Right atrium auricular region (tissue), 2 donors: Measurements from ENCODE around the gene SDHAF2. TPM values are rescaled to one million over a fixed set of nuclear protein-coding genes. Genes with fewer than 3 reads are reported as not detected.

ENCODE experiments used
- DNase-seq: peaks from one replicate; pipeline ENCODE4 v3.0.0-alpha.2; 2019; ENCODE audit warnings: low spot score
- H3K27ac ChIP-seq, 2 donors: fragments of 200-600 bp; sonication (generic); 1 replicate in 1 of 2; 2 replicates in 1 of 2; pipeline ENCODE4 v1.5.1; 2016 to 2019
- H3K27me3 ChIP-seq, 2 donors: fragments of 200-600 bp; sonication (generic); one replicate each; pipeline versions ENCODE4 v1.5.1 to v1.6.0; 2017 to 2019
- H3K36me3 ChIP-seq: fragments of 200-600 bp; sonication (generic); one replicate; pipeline ENCODE4 v1.5.1; 2016
- H3K4me1 ChIP-seq, 2 donors: fragments of 200-600 bp; sonication (generic); one replicate each; pipeline versions ENCODE4 v1.5.1 to v1.6.0; 2017 to 2019
- H3K4me3 ChIP-seq, 2 donors: fragments of 200-600 bp; sonication (generic); 1 replicate in 1 of 2; 2 replicates in 1 of 2; pipeline ENCODE4 v1.5.1; 2017 to 2019; ENCODE audit warnings: mild to moderate bottlenecking in 1 of 2, moderate library complexity in 1 of 2
- H3K9me3 ChIP-seq, 2 donors: fragments of 200-600 bp; sonication (generic); one replicate each; pipeline ENCODE4 v1.5.1; 2019
- CTCF ChIP-seq, 2 donors: fragments of 200-600 bp; sonication (generic); IDR thresholded peaks; one replicate each; pipeline ENCODE4 v1.5.1; 2019; ENCODE audit warnings: antibody characterized with exemption in 2 of 2
- total RNA-seq, 2 donors: library from RNA; depleted of rRNA; stranded (reverse); fragments of >200 nt; gene quantifications; one replicate each; pipeline ENCODE4 v1.1.0, GENCODE V29; 2016

SDHAF2 gene
- total RNA-seq, 2 donors from 2014 or later, result 44.1 to 50.7 TPM

- Histone ChIP-seq H3K27ac (peak overlapping the region; percentile 20 to 51), H3K27me3 (no peaks in the 10 kb centered on the region), H3K4me3 (no peak overlapping the region), H3K4me1 (peaks cover 0 to 18% of the 10 kb centered on the region in 2 donors), H3K9me3 (no peaks in the 10 kb centered on the region), H3K36me3 (no peaks in the 10 kb centered on the region)
- no peak for DNase-seq
- TF ChIP-seq CTCF (IDR thresholded peaks at IDR 0.05), result no peak
Observed at GRCh38 chr11:61488651-61489291, 58.8 kb downstream of the SDHAF2 start.

GRCh38 chr11:61489833-61490721, 60.2 kb downstream of the SDHAF2 start:
- Histone ChIP-seq H3K27me3 (no peaks in the 10 kb centered on the region), H3K4me1 (peaks cover 0 to 18% of the 10 kb centered on the region in 2 donors), H3K36me3 (no peaks in the 10 kb centered on the region), H3K4me3 (no peak overlapping the region), H3K9me3 (no peaks in the 10 kb centered on the region), H3K27ac (peak overlapping the region; percentile 20 to 51)
- DNase-seq, result no peak
- no peak for TF ChIP-seq CTCF (IDR thresholded peaks at IDR 0.05)

- no peaks in the 10 kb centered on the region for H3K27me3 ChIP-seq
- TF ChIP-seq CTCF (IDR thresholded peaks at IDR 0.05), result no peak
Observed at GRCh38 chr11:61491736-61492395, 61.9 kb downstream of the SDHAF2 start.

GRCh38 chr11:61494381-61494961, 64.5 kb downstream of the SDHAF2 start:
- no peak for DNase-seq
- H3K9me3 ChIP-seq, result no peaks in the 10 kb centered on the region
- H3K36me3 ChIP-seq, result no peaks in the 10 kb centered on the region
- no peaks in the 10 kb centered on the region for H3K27me3 ChIP-seq
- H3K27ac ChIP-seq, result peak overlapping the region in 1 of 2 donors; percentile 31
- no peak overlapping the region for H3K4me3 ChIP-seq
- H3K4me1 ChIP-seq, result peaks cover 0 to 12% of the 10 kb centered on the region in 2 donors
- no peak for TF ChIP-seq CTCF (IDR thresholded peaks at IDR 0.05)

More at GRCh38 chr11:61491736-61492395, 61.9 kb downstream of the SDHAF2 start:
- no peak for DNase-seq
- Histone ChIP-seq H3K4me3 (no peak overlapping the region), H3K27ac (no peak overlapping the region), H3K9me3 (no peaks in the 10 kb centered on the region), H3K36me3 (no peaks in the 10 kb centered on the region), H3K4me1 (peaks cover 0 to 18% of the 10 kb centered on the region in 2 donors)

- Histone ChIP-seq H3K4me3 (no peak overlapping the region), H3K27ac (no peak overlapping the region), H3K36me3 (no peaks in the 10 kb centered on the region), H3K27me3 (no peaks in the 10 kb centered on the region), H3K4me1 (no peaks in the 10 kb centered on the region), H3K9me3 (no peaks in the 10 kb centered on the region)
- no peak for DNase-seq
- TF ChIP-seq CTCF (IDR thresholded peaks at IDR 0.05), result no peak
Observed at GRCh38 chr11:61495801-61496601, 66.1 kb downstream of the SDHAF2 start.
